HG02678 (cell line): ENCODE results near the gene VPS37B.
A peak's percentile ranks its signal among the peaks of the same experiment; 100 is the strongest.
"Not testable (repeated sequence)": the region's sequence is repeated elsewhere in the genome, so short reads cannot be mapped to it uniquely, and the experiment has no call there.

Experiments
- ATAC-seq: cut with Tn5 transposase; IDR thresholded peaks from one replicate; pipeline ENCODE4 v1.9.1; 2021; ENCODE audit warnings: mild to moderate bottlenecking, moderate library complexity; ENCODE audit not compliant: unreplicated experiment

VPS37B gene

GRCh38 chr12:122909442-122910288, 13.7 kb upstream of the VPS37B start:
- no peak for ATAC-seq

GRCh38 chr12:122908915-122909314, 13.0 kb upstream of the VPS37B start:
- no peak for ATAC-seq

- not testable (repeated sequence) for ATAC-seq
Observed at GRCh38 chr12:122905258-122905657, 9.3 kb upstream of the VPS37B start.

- no peak for ATAC-seq
Observed at GRCh38 chr12:122903693-122904034, 7.7 kb upstream of the VPS37B start.

GRCh38 chr12:122902854-122903692, 7.1 kb upstream of the VPS37B start:
- no peak for ATAC-seq

- ATAC-seq, result no peak
Observed at GRCh38 chr12:122899887-122900286, 4.0 kb upstream of the VPS37B start.

- no peak for ATAC-seq
Observed at GRCh38 chr12:122896662-122897061, 738 bp upstream of the VPS37B start.

GRCh38 chr12:122895320-122895703, 612 bp downstream of the VPS37B start:
- ATAC-seq, result no peak

- ATAC-seq, result no peak
Observed at GRCh38 chr12:122894193-122895121, 1.5 kb downstream of the VPS37B start.

GRCh38 chr12:122893208-122894153, 2.4 kb downstream of the VPS37B start:
- ATAC-seq, result no peak

GRCh38 chr12:122892724-122893123, 3.2 kb downstream of the VPS37B start:
- not testable (repeated sequence) for ATAC-seq

GRCh38 chr12:122891661-122892525, 4.0 kb downstream of the VPS37B start:
- no peak for ATAC-seq

- ATAC-seq, result no peak
Observed at GRCh38 chr12:122889761-122890520, 6.0 kb downstream of the VPS37B start.

GRCh38 chr12:122888232-122888752, 7.6 kb downstream of the VPS37B start:
- no peak for ATAC-seq

- ATAC-seq, result peak; percentile 24
Observed at GRCh38 chr12:122887819-122888212, 8.1 kb downstream of the VPS37B start.

GRCh38 chr12:122886851-122887818, 8.8 kb downstream of the VPS37B start:
- peak; percentile 79 for ATAC-seq

GRCh38 chr12:122886161-122886560, 9.8 kb downstream of the VPS37B start:
- ATAC-seq, result no peak
